GM21528 (cell line): ENCODE results near the gene HAGHL.
"Not testable (repeated sequence)": the region's sequence is repeated elsewhere in the genome, so short reads cannot be mapped to it uniquely, and the experiment has no call there.

Experiments
- ATAC-seq: cut with Tn5 transposase; IDR thresholded peaks from one replicate; pipeline ENCODE4 v1.9.1; 2021; ENCODE audit warnings: mild to moderate bottlenecking, moderate library complexity; ENCODE audit not compliant: unreplicated experiment, low FRiP score

HAGHL gene

GRCh38 chr16:706189-707061 lies 20.5 kb upstream of the HAGHL start:
- no peak for ATAC-seq

GRCh38 chr16:707062-707538 lies 19.8 kb upstream of the HAGHL start:
- no peak for ATAC-seq

GRCh38 chr16:708019-708418 lies 18.9 kb upstream of the HAGHL start:
- no peak for ATAC-seq

GRCh38 chr16:708959-709358 lies 17.9 kb upstream of the HAGHL start:
- ATAC-seq, result no peak

GRCh38 chr16:709566-710499 lies 17.1 kb upstream of the HAGHL start:
- no peak for ATAC-seq

GRCh38 chr16:710500-711075 lies 16.3 kb upstream of the HAGHL start:
- ATAC-seq, result no peak

- ATAC-seq, result no peak
These were observed 15.8 kb upstream of the HAGHL start for GRCh38 chr16:711084-711483.

GRCh38 chr16:711548-712320 lies 15.2 kb upstream of the HAGHL start:
- ATAC-seq, result no peak

- ATAC-seq, result not testable (repeated sequence)
These were observed 14.1 kb upstream of the HAGHL start for GRCh38 chr16:712740-713250.

- ATAC-seq, result no peak
These were observed 12.8 kb upstream of the HAGHL start for GRCh38 chr16:714079-714478.

GRCh38 chr16:714558-715476 lies 12.1 kb upstream of the HAGHL start, which contains the start of gene METRN:
Gene METRN (plus strand): TSS chr16:715118. CDS start chr16:715290, 172 bp downstream.
- no peak for ATAC-seq

GRCh38 chr16:715477-716199 lies 11.3 kb upstream of the HAGHL start:
- ATAC-seq, result no peak

GRCh38 chr16:716200-716568 lies 10.7 kb upstream of the HAGHL start:
- no peak for ATAC-seq

GRCh38 chr16:716768-717325 lies 10.1 kb upstream of the HAGHL start:
- ATAC-seq, result no peak

GRCh38 chr16:717450-718245 lies 9.3 kb upstream of the HAGHL start:
- no peak for ATAC-seq

- no peak for ATAC-seq
These were observed 8.5 kb upstream of the HAGHL start for GRCh38 chr16:718389-718788.

- ATAC-seq, result no peak
These were observed 8.0 kb upstream of the HAGHL start for GRCh38 chr16:718922-719321.
